ENCODE results near the gene ADCY10. TPM values are rescaled to one million over a fixed set of nuclear protein-coding genes. Genes with fewer than 3 reads are reported as not detected.

ADCY10 gene
- polyA plus RNA-seq, 1 donor from 2014 or later, result 0.09 TPM

DNA sequence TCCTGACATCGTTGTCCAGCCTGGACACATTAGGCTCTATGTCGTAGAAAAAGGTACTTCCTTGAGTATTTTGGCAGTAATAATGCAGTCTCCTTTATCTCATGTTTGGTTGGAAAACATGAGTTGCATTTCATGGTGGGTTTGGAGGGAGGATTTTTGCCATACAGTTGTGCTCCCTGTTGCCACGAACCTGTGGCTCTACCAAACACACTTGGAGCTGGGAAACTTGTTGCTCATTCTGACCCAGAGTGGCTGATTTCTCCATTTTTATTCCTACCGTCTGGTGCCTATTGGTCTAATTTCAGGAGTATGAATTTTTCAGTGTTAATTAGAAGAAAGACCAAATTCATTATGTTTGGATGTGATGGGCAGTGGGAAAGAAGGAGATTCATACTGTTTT, 141.5 kb downstream of the ADCY10 start:
- H3K36me3 ChIP-seq (ENCODE audit: insufficient read depth, low read length), result no peaks in the 10 kb centered on the region
- H3K4me3 ChIP-seq (ENCODE audit: low read length), result no peak overlapping the region
- TF ChIP-seq, protein P1, sequence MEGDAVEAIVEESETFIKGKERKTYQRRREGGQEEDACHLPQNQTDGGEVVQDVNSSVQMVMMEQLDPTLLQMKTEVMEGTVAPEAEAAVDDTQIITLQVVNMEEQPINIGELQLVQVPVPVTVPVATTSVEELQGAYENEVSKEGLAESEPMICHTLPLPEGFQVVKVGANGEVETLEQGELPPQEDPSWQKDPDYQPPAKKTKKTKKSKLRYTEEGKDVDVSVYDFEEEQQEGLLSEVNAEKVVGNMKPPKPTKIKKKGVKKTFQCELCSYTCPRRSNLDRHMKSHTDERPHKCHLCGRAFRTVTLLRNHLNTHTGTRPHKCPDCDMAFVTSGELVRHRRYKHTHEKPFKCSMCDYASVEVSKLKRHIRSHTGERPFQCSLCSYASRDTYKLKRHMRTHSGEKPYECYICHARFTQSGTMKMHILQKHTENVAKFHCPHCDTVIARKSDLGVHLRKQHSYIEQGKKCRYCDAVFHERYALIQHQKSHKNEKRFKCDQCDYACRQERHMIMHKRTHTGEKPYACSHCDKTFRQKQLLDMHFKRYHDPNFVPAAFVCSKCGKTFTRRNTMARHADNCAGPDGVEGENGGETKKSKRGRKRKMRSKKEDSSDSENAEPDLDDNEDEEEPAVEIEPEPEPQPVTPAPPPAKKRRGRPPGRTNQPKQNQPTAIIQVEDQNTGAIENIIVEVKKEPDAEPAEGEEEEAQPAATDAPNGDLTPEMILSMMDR (IDR thresholded peaks at IDR 0.05; ENCODE audit: poor library complexity, severe bottlenecking), result no peak
- TF ChIP-seq EZH2 (IDR thresholded peaks at IDR 0.05; ENCODE audit: borderline replicate concordance, insufficient read depth, low read length, poor library complexity, severe bottlenecking) (no peak), RAD21 (conservative IDR thresholded peaks at IDR 0.05) (no peak), POLR2AphosphoS5 (IDR thresholded peaks at IDR 0.05) (no peak), EP300 (conservative IDR thresholded peaks at IDR 0.05; ENCODE audit: poor library complexity, severe bottlenecking) (no peak), TAF1 (IDR thresholded peaks at IDR 0.05; ENCODE audit: low read depth) (no peak), SMC3 (conservative IDR thresholded peaks at IDR 0.05; ENCODE audit: poor library complexity) (no peak), MXI1 (conservative IDR thresholded peaks at IDR 0.05; ENCODE audit: poor library complexity, severe bottlenecking) (no peak)
- TF ChIP-seq, protein P2, sequence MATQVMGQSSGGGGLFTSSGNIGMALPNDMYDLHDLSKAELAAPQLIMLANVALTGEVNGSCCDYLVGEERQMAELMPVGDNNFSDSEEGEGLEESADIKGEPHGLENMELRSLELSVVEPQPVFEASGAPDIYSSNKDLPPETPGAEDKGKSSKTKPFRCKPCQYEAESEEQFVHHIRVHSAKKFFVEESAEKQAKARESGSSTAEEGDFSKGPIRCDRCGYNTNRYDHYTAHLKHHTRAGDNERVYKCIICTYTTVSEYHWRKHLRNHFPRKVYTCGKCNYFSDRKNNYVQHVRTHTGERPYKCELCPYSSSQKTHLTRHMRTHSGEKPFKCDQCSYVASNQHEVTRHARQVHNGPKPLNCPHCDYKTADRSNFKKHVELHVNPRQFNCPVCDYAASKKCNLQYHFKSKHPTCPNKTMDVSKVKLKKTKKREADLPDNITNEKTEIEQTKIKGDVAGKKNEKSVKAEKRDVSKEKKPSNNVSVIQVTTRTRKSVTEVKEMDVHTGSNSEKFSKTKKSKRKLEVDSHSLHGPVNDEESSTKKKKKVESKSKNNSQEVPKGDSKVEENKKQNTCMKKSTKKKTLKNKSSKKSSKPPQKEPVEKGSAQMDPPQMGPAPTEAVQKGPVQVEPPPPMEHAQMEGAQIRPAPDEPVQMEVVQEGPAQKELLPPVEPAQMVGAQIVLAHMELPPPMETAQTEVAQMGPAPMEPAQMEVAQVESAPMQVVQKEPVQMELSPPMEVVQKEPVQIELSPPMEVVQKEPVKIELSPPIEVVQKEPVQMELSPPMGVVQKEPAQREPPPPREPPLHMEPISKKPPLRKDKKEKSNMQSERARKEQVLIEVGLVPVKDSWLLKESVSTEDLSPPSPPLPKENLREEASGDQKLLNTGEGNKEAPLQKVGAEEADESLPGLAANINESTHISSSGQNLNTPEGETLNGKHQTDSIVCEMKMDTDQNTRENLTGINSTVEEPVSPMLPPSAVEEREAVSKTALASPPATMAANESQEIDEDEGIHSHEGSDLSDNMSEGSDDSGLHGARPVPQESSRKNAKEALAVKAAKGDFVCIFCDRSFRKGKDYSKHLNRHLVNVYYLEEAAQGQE (IDR thresholded peaks at IDR 0.05; ENCODE audit: borderline replicate concordance), result no peak
- no peaks in the 10 kb centered on the region for H3F3A ChIP-seq (ENCODE audit: insufficient read depth, low read length, poor library complexity, severe bottlenecking)
- no peaks in the 10 kb centered on the region for H3K9me3 ChIP-seq (ENCODE audit: low read length)
- H3K27me3 ChIP-seq (ENCODE audit: insufficient read depth, low read depth, low read length), result no peaks in the 10 kb centered on the region
- H3K79me2 ChIP-seq (replicated peaks; ENCODE audit: insufficient read depth, low read length), result no peaks in the 10 kb centered on the region
- H3K27ac ChIP-seq (ENCODE audit: low read length), result no peak overlapping the region
- H3K9ac ChIP-seq (ENCODE audit: low read length), result no peak overlapping the region
- no peaks in the 10 kb centered on the region for H4K20me1 ChIP-seq (ENCODE audit: insufficient read depth)
- H3K9me2 ChIP-seq (ENCODE audit: insufficient read depth, low read length), result no peaks in the 10 kb centered on the region
- H3K4me2 ChIP-seq (ENCODE audit: low read length), result no peak overlapping the region
- no peak overlapping the region for H2AFZ ChIP-seq (ENCODE audit: low read depth, low read length)

DNA sequence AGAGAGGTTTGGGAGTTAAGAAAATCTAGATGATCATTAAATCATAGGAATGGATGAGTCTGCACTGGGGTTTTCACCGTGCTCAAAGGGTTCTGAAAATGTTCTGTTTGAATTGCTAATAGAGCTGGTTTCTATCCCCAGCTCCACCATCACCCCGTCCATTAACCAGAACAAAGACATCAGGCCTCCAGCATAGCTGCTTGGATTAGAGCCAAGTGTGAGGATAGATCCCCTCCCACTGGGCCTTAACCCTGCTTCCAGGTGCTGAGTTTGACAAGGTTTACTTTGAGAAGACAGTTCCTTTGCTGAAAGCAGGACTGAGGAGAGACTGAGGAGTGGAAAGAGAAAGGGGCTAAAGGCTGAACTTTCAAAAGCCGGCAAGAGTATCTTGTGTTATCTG, 143.8 kb downstream of the ADCY10 start:
- no peaks in the 10 kb centered on the region for H3K9me3 ChIP-seq (ENCODE audit: low read length)
- H3K4me3 ChIP-seq (ENCODE audit: low read length), result no peak overlapping the region
- no peak overlapping the region for H2AFZ ChIP-seq (ENCODE audit: low read depth, low read length)
- no peaks in the 10 kb centered on the region for H4K20me1 ChIP-seq (ENCODE audit: insufficient read depth)
- no peaks in the 10 kb centered on the region for H3K79me2 ChIP-seq (replicated peaks; ENCODE audit: insufficient read depth, low read length)
- H3K27ac ChIP-seq (ENCODE audit: low read length), result no peak overlapping the region
- H3K36me3 ChIP-seq (ENCODE audit: insufficient read depth, low read length), result no peaks in the 10 kb centered on the region
- no peak overlapping the region for H3K4me2 ChIP-seq (ENCODE audit: low read length)
- H3K9me2 ChIP-seq (ENCODE audit: insufficient read depth, low read length), result no peaks in the 10 kb centered on the region
- no peaks in the 10 kb centered on the region for H3F3A ChIP-seq (ENCODE audit: insufficient read depth, low read length, poor library complexity, severe bottlenecking)
- no peaks in the 10 kb centered on the region for H3K27me3 ChIP-seq (ENCODE audit: insufficient read depth, low read depth, low read length)
- TF ChIP-seq EZH2 (IDR thresholded peaks at IDR 0.05; ENCODE audit: borderline replicate concordance, insufficient read depth, low read length, poor library complexity, severe bottlenecking) (no peak), POLR2AphosphoS5 (IDR thresholded peaks at IDR 0.05) (no peak)
- TF ChIP-seq, protein P2 (IDR thresholded peaks at IDR 0.05; ENCODE audit: borderline replicate concordance), result no peak
- H3K9ac ChIP-seq (ENCODE audit: low read length), result no peak overlapping the region

Data from neural cell (in vitro differentiated cells).